HUES6 (cell line): ENCODE data around the gene TSBP1.
"Not testable (repeated sequence)": the region's sequence is repeated elsewhere in the genome, so short reads cannot be mapped to it uniquely, and the experiment has no call there.

Source experiments
- H3K27ac ChIP-seq: 2 replicates; pipeline ENCODE4 v1.7.0; 2013; ENCODE audit warnings: low read depth, mild to moderate bottlenecking, low read length, inconsistent platforms
- H3K27me3 ChIP-seq: 2 replicates; pipeline ENCODE4 v1.6.1; 2013; ENCODE audit warnings: low read length; ENCODE audit not compliant: control insufficient read depth, insufficient read depth
- H3K36me3 ChIP-seq: 2 replicates; pipeline ENCODE4 v1.6.1; 2013; ENCODE audit warnings: low read length; ENCODE audit not compliant: control insufficient read depth, insufficient read depth
- H3K4me1 ChIP-seq: 2 replicates; pipeline ENCODE4 v1.6.1; 2013; ENCODE audit warnings: low read length; ENCODE audit not compliant: control insufficient read depth, insufficient read depth
- H3K4me3 ChIP-seq: 2 replicates; pipeline ENCODE4 v1.5.1; 2013; ENCODE audit warnings: low read depth, low read length
- H3K9ac ChIP-seq: one replicate; pipeline ENCODE4 v1.6.1; 2013; ENCODE audit warnings: mild to moderate bottlenecking, low read length
- H3K9me3 ChIP-seq: 2 replicates; pipeline ENCODE4 v1.6.1; 2013; ENCODE audit warnings: low read depth, low read length; ENCODE audit not compliant: control insufficient read depth, insufficient read depth

Gene TSBP1

DNA sequence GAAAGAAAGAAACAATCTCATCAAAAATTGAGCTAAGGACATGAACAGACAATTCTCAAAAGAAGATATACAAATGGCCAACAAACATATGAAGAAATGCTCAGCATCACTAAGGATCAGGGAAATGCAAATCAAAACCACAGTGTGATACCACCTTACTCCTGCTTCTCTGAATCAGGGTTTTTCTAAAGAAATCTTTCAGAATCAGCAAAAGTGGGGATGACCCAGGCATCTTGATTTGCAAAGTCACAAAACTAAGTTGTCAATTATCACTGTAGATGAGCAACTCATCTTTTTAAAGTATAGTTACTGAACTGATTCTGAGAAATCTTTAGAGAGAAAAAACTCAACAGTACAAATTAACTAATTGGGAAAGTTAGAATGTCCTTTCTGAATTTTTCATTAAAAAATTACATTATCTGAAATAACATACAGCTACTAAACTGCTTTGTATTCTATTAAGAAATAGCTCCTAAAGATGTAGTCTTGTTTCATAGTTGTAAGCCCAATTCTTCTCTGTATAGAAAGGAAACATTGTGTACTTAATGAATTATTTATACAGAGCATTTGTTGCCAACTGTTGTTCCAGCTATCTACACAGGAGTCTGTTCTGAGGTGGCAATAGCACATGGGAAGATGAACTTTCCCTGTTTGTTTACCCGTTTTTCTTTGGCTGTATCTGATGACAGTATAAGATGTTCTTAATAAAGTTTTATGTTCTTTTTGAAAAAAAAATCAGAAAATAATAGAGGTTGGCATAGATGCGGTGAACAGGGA lies 97.7 kb downstream of the TSBP1 start:
- H3K9ac ChIP-seq, result not testable (repeated sequence)

GRCh38 chr6:32271429-32271828 lies 100.3 kb downstream of the TSBP1 start:
- Histone ChIP-seq H3K27ac (no peak overlapping the region), H3K9ac (no peak overlapping the region), H3K4me3 (no peak overlapping the region), H3K36me3 (no peaks in the 10 kb centered on the region), H3K27me3 (no peaks in the 10 kb centered on the region), H3K4me1 (no peaks in the 10 kb centered on the region), H3K9me3 (peaks cover 5% of the 10 kb centered on the region; the same call in 1 of the 2 replicates)

More for the DNA sequence above, 97.7 kb downstream of the TSBP1 start:
- H3K36me3 ChIP-seq, H3K4me3 ChIP-seq, H3K4me1 ChIP-seq, H3K27me3 ChIP-seq, H3K27ac ChIP-seq, H3K9me3 ChIP-seq: not testable (repeated sequence)

GRCh38 chr6:32268459-32268858 lies 103.2 kb downstream of the TSBP1 start:
- not testable (repeated sequence) for H3K9ac ChIP-seq, H3K27me3 ChIP-seq, H3K9me3 ChIP-seq, H3K27ac ChIP-seq, H3K4me3 ChIP-seq, H3K4me1 ChIP-seq, H3K36me3 ChIP-seq

DNA sequence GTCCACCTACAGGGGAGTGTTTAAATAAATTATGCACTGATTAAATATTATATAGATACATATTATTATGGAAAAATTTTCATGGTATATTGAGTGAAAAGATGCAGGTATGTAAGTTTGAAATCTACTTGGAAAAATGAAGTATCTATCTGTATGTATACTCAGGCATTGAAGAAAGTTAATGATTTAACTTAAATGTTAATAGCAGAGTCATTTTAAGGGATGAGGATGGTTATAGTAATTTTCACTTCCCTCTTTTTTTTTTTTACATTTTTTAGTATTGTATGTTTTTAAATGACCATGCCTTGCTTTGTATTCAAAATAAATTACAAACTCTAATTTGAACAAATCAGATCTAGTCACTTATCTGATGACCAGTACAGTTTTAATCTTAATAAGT lies 104.7 kb downstream of the TSBP1 start:
- Histone ChIP-seq H3K9me3 (no peaks in the 10 kb centered on the region), H3K4me3 (no peak overlapping the region), H3K27me3 (no peaks in the 10 kb centered on the region), H3K27ac (no peak overlapping the region), H3K9ac (no peak overlapping the region), H3K4me1 (no peaks in the 10 kb centered on the region), H3K36me3 (no peaks in the 10 kb centered on the region)

GRCh38 chr6:32257262-32257661 lies 114.4 kb downstream of the TSBP1 start:
- H3K9me3 ChIP-seq, H3K36me3 ChIP-seq, H3K9ac ChIP-seq, H3K4me1 ChIP-seq, H3K27ac ChIP-seq, H3K4me3 ChIP-seq, H3K27me3 ChIP-seq: not testable (repeated sequence)

DNA sequence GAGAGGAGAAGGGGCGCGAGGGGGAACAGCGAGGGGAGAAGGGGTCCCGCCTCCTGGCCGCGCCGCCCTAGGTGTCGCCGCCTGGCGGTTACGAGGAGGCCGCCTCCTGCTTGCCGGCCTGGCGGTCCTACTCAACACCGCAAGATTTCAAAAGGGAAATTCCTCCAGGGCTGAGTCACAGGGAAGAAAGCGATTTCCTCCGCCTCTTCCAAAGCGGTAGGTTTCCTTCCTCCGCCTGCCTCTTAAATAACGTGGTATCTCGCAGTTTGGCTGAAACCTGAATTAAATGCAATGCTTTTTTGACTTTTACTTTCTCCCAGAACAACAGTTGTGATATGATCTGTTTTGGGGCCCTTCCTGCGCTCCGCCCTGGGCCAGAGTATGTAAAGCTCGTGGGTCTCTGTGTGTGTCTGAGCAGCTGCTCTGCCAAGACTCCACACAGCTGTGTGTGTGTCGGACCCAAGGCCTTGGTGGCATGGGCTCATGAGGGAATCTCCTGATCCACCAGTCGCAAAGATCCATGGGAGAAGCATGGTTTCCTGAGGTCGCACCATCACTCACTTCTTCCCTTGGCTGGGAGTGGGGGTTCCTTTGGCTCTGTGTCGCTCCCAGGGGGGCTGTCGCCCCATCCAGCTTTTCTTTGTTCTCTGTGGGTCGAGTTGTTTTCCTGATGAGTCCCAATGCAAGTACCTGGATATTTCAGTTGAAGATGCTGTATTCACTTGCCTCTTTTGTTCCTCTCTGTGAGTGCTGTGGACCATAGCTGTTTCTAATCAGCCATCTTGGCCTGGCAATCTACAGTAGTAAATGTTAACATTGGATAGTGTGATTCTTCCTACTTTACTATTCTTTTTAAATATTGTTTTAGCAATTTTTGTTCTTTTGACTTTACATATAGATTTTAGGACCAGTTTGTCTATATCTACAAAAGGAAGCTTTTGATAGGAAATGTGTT lies 116.2 kb downstream of the TSBP1 start:
- H3K9me3 ChIP-seq, result no peaks in the 10 kb centered on the region
- no peaks in the 10 kb centered on the region for H3K27me3 ChIP-seq
- peak overlapping the region; percentile 87 for H3K27ac ChIP-seq
- no peaks in the 10 kb centered on the region for H3K36me3 ChIP-seq
- peaks cover 9% of the 10 kb centered on the region for H3K4me1 ChIP-seq
- peak overlapping the region; percentile 88 for H3K9ac ChIP-seq
- peak overlapping the region; percentile 55 for H3K4me3 ChIP-seq

GRCh38 chr6:32254761-32255198 lies 116.9 kb downstream of the TSBP1 start:
- Histone ChIP-seq H3K27ac (no peak overlapping the region), H3K4me1 (peaks cover 9% of the 10 kb centered on the region), H3K9me3 (peaks cover 2% of the 10 kb centered on the region; the same call in 1 of the 2 replicates), H3K27me3 (no peaks in the 10 kb centered on the region), H3K9ac (peak overlapping the region; percentile 61), H3K4me3 (peak overlapping the region; percentile 55), H3K36me3 (no peaks in the 10 kb centered on the region)

GRCh38 chr6:32252331-32253009 lies 119.2 kb downstream of the TSBP1 start:
- Histone ChIP-seq H3K27me3 (no peaks in the 10 kb centered on the region), H3K9ac (no peak overlapping the region), H3K9me3 (peaks cover 20% of the 10 kb centered on the region), H3K4me1 (peaks cover 9% of the 10 kb centered on the region), H3K36me3 (no peaks in the 10 kb centered on the region), H3K4me3 (no peak overlapping the region), H3K27ac (no peak overlapping the region)

GRCh38 chr6:32249262-32249661 lies 122.4 kb downstream of the TSBP1 start:
- 0 out of 2 replicates have a peak, but pooled peaks cover 3% of the 10 kb centered on the region for H3K4me1 ChIP-seq
- H3K36me3 ChIP-seq, result no peaks in the 10 kb centered on the region
- H3K27ac ChIP-seq, result no peak overlapping the region
- H3K4me3 ChIP-seq, result no peak overlapping the region
- no peak overlapping the region for H3K9ac ChIP-seq
- H3K9me3 ChIP-seq, result peaks cover 20% of the 10 kb centered on the region
- H3K27me3 ChIP-seq, result no peaks in the 10 kb centered on the region

DNA sequence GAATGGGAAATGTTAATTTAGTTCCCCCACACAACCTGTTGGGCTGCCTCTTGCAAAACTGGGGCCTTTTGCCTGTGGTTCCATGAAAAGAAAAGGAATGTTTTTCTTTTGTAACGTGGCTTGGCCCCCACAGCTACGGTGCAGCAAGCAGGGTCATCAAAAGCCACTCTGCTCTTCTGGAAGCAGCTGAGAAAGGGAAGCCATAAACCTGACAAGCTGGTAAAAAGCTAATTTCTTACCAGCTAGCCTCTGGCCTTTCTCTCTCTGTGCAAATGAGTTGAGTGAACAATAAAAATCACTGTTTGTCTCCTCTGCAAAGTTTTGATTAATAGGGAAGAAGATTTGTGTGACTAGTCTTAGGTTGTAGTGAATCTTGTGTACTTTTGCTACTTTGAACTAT lies 124.3 kb downstream of the TSBP1 start:
- Histone ChIP-seq H3K36me3 (no peaks in the 10 kb centered on the region), H3K9me3 (peaks cover 20% of the 10 kb centered on the region), H3K27ac (no peak overlapping the region), H3K27me3 (peaks cover 6% of the 10 kb centered on the region; the same call in 1 of the 2 replicates), H3K9ac (no peak overlapping the region), H3K4me1 (no peaks in the 10 kb centered on the region), H3K4me3 (no peak overlapping the region)
